ENCODE data around the gene BRD9.

BRD9 gene

DNA sequence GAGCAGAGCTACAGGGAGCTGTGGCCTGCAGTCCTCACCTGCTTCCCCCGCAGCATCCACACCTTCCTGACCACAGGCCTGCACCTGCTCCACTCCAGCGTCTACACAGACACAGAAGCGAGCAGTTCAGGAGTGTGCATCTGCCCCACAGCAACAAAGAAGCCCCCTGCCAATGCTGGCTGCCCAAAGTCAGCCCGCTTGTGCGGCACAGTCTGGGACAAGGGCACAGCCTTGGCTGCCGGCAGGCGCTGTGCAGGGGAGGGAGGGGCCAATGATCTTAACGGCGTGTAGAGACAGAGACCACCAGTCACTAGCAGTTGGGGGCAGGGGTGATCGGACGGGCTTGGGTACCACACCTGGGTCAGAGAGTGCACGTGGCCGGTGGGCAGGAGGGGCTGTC lies 6.6 kb downstream of the BRD9 start:
- no peak for DNase-seq (ENCODE audit: insufficient read length, low spot score)
- TF ChIP-seq, protein P1, sequence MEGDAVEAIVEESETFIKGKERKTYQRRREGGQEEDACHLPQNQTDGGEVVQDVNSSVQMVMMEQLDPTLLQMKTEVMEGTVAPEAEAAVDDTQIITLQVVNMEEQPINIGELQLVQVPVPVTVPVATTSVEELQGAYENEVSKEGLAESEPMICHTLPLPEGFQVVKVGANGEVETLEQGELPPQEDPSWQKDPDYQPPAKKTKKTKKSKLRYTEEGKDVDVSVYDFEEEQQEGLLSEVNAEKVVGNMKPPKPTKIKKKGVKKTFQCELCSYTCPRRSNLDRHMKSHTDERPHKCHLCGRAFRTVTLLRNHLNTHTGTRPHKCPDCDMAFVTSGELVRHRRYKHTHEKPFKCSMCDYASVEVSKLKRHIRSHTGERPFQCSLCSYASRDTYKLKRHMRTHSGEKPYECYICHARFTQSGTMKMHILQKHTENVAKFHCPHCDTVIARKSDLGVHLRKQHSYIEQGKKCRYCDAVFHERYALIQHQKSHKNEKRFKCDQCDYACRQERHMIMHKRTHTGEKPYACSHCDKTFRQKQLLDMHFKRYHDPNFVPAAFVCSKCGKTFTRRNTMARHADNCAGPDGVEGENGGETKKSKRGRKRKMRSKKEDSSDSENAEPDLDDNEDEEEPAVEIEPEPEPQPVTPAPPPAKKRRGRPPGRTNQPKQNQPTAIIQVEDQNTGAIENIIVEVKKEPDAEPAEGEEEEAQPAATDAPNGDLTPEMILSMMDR (IDR thresholded peaks at IDR 0.05; ENCODE audit: insufficient read depth, missing control alignments): no peak
- no peak for FAIRE-seq

DNA sequence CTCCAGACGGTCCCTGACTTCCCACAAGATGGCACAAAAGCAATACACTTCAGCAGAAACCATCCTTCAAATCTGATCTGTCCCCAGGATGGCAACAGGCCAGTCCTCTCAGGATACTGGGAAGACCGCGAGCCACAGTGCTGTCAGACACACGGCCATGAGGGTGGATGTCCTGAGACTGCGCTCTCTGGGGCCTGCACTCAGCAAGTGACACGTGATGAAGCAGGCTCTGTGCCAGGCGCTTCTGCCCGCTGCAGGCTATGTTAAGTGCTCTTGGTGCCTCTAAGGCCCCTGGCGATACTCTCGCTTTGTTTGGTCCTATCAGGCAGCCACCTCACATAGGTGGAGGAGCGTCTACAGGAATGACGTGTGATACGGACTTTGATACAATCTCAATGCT lies 7.1 kb downstream of the BRD9 start:
- no peak for FAIRE-seq
- TF ChIP-seq, protein P1 (IDR thresholded peaks at IDR 0.05; ENCODE audit: insufficient read depth, missing control alignments): no peak
- DNase-seq (ENCODE audit: insufficient read length, low spot score): no peak

DNA sequence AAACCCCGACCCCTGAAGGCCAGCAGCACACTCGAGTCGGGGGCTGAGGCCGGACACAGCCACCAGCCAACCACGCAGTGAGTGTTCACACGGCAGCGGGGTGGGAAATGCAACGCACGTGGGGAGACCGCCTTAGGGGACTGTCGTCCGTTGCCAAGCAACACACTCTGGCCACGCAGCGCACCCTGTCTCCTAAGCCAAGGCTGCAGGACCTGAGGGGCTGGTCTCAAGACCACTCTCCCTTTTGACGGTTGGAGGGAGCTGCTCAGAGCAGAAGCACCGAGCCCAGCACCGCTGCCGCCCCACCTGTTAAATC lies 7.5 kb downstream of the BRD9 start:
- DNase-seq (ENCODE audit: insufficient read length, low spot score) (no peak), FAIRE-seq (no peak)
- TF ChIP-seq, protein P1 (IDR thresholded peaks at IDR 0.05; ENCODE audit: insufficient read depth, missing control alignments): no peak

DNA sequence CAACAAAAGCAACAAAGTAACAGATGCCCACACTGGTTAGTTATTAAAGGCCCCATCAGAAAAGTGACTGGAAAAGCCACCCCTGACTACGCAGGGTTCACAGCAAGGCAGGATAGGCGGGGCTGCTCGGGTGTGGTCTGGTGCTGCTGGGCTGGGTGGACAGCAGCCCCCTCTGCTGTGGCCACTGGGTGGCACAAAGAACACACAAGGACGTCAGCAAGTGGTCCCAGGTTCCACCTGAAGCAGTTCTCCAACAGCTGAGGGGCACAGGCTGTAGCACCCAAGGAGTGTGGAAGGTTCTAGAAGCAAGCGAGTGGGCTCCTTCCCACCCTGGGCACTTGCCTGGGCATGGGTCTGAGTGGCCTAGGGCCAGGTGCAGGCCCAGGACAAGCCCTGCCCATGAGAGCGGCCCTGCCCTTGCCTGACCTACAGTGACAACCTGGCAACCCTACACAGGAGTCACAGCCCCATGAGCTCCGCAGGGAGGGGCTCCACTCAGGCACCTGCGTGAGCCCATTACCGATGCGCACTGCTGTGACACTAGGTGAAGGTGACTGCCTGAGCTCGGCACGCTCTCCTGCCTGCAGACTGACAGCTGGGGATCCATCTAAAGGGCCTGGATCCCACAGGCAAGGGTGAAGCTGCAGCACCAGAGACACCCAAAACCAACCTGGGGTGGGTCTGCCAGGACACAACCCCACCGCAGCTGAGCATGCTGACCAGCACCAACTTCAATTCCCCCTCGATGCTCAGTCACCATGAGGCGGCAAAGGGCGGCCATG lies 8.1 kb downstream of the BRD9 start:
- DNase-seq (ENCODE audit: insufficient read length, low spot score): no peak
- FAIRE-seq: no peak
- TF ChIP-seq, protein P1 (IDR thresholded peaks at IDR 0.05; ENCODE audit: insufficient read depth, missing control alignments): no peak

DNA sequence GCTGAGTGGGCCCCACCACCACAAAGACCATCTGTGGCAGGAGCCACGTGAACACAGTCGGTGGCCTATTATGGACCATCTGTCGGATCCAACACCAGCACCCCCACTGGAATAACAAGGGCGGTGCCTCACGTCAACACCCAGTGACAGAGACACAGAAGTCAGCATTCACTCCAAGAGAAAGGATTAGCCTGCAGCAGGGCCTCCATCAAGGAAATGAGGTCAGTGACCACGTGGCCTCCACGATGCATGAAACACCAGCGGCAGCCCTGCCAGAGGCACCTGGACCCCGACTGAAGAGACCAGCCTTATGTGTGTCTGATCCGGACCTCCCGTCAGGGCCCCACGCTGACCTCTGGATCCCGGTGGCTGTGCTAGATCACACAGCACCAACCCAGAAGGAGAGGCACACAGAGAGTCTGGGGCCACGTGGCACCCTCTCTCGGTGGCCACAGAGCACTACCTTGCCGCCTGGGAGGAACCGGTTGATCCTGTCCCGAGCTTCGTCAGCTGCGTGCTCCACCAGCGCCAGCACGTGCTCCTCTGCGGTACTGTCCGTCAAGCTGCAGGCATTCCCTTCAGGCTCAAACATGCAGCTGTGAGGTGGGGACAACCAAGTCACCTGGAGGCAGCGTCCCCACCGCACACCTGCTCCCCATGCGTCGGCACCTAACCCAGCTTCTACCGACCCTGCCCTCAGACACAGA lies 9.0 kb downstream of the BRD9 start:
- FAIRE-seq (no peak), DNase-seq (ENCODE audit: insufficient read length, low spot score) (no peak)
- TF ChIP-seq, protein P1 (IDR thresholded peaks at IDR 0.05; ENCODE audit: insufficient read depth, missing control alignments): no peak

DNA sequence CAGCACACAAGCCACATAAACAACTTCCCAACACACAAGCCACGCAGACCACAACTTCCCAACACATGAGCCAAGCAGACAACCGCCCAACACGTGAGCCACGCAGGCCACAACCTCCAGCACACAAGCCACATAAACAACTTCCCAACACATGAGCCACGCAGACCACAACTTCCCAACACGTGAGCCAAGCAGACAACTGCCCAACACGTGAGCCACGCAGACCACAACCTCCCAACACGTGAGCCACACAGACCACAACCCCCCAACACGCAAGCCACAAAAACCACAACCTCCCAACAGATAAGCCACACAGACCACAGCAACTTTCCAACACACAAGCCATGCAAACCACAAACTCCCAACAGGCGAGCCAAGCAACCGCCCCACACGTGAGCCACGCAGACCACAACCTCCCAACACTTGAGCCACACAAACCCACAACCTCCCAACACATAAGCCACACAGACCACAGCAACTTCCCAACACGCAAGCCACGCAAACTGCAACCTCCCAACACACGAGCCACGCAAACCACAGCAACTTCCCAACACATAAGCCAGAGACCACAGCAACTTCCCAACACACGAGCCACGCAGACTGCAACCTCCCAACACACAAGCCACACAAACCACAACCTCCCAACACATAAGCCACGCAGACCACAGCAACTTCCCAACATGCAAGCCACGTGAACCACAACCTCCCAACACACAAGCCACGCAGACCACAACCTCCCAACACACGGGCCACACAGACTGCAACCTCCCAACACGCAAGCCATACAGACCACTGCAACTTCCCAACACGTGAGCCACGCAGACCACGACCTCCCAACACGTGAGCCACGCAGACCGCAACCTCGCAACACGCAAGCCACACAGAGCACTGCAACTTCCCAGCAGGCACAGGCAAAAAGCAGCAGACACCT lies 10.1 kb downstream of the BRD9 start:
- DNase-seq (ENCODE audit: insufficient read length, low spot score): no peak
- TF ChIP-seq, protein P1 (IDR thresholded peaks at IDR 0.05; ENCODE audit: insufficient read depth, missing control alignments): no peak
- FAIRE-seq: no peak
